NB4 (cell line): ENCODE data around the gene DNAJC24.

Source experiments
- MYC ChIP-seq: IDR thresholded peaks from 2 replicates; pipeline ENCODE4 v1.6.1; 2011; ENCODE audit warnings: low read depth, low read length
- POLR2A ChIP-seq: IDR thresholded peaks from 2 replicates; pipeline ENCODE4 v1.6.1; 2011; ENCODE audit warnings: mild to moderate bottlenecking; ENCODE audit not compliant: insufficient read length; ENCODE audit errors: extremely low read depth
- TF ChIP-seq, protein P1 (sequence below): IDR thresholded peaks from one replicate; pipeline ENCODE4 v1.5.1; 2012; ENCODE audit warnings: low read depth, low read length
- TF ChIP-seq, protein P2 (sequence below): IDR thresholded peaks from 2 replicates; pipeline ENCODE4 v1.6.1; 2011; ENCODE audit warnings: low read depth, low read length

DNA sequence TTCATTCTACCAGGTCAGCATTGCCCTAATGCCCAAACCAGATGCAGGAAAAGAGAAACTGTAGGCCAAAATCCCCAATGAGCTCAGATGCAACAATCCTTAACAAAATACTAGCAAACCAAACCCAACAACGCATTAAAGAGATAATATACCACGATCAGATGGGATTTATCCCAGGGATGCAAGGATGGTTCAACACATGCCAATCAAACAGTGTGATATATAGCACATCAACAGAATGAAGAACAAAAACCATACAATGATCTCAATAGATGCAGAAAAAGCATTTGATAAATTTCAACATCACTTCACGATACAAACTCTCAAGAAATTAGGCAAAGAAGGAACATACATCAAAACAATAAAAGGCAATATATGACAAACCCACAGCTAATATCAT lies 94.8 kb downstream of the DNAJC24 start:
- TF ChIP-seq, protein P1, sequence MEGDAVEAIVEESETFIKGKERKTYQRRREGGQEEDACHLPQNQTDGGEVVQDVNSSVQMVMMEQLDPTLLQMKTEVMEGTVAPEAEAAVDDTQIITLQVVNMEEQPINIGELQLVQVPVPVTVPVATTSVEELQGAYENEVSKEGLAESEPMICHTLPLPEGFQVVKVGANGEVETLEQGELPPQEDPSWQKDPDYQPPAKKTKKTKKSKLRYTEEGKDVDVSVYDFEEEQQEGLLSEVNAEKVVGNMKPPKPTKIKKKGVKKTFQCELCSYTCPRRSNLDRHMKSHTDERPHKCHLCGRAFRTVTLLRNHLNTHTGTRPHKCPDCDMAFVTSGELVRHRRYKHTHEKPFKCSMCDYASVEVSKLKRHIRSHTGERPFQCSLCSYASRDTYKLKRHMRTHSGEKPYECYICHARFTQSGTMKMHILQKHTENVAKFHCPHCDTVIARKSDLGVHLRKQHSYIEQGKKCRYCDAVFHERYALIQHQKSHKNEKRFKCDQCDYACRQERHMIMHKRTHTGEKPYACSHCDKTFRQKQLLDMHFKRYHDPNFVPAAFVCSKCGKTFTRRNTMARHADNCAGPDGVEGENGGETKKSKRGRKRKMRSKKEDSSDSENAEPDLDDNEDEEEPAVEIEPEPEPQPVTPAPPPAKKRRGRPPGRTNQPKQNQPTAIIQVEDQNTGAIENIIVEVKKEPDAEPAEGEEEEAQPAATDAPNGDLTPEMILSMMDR: no peak
- TF ChIP-seq POLR2A: no peak
- TF ChIP-seq, protein P2, sequence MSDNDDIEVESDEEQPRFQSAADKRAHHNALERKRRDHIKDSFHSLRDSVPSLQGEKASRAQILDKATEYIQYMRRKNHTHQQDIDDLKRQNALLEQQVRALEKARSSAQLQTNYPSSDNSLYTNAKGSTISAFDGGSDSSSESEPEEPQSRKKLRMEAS: no peak
- no peak for TF ChIP-seq MYC
